Keratinocyte (primary cell): ENCODE results near the gene KIF22. TPM values are rescaled to one million over a fixed set of nuclear protein-coding genes. Genes with fewer than 3 reads are reported as not detected.

Source experiments
- DNase-seq: peaks from one replicate; pipeline ENCODE4 v3.0.0-alpha.2; 2011; ENCODE audit warnings: low read depth, missing footprints, low spot score
- FAIRE-seq: peaks from 2 replicates; lab custom pipeline; 2011; peaks lifted over from hg19 to GRCh38; lab: Jason Lieb, UNC
- H2AFZ ChIP-seq: 2 replicates; pipeline ENCODE4 v1.6.0; 2012; ENCODE audit warnings: low read length, control low read depth, inconsistent platforms; ENCODE audit not compliant: control insufficient read depth
- H3K27ac ChIP-seq: 2 replicates; pipeline ENCODE4 v1.5.1; 2011; ENCODE audit warnings: low read length; ENCODE audit not compliant: control insufficient read depth, insufficient read depth
- H3K27me3 ChIP-seq: 3 replicates; pipeline ENCODE4 v1.6.0; 2011; ENCODE audit warnings: low read length; ENCODE audit not compliant: control insufficient read depth, insufficient read depth; ENCODE audit errors: extremely low read depth
- H3K36me3 ChIP-seq, 2 experiments: 2 replicates in 1 of 2; 3 replicates in 1 of 2; pipeline ENCODE4 v1.5.1; 2011; ENCODE audit warnings: low read length in 2 of 2, mild to moderate bottlenecking in 1 of 2; ENCODE audit not compliant: control insufficient read depth in 2 of 2, insufficient read depth in 2 of 2; ENCODE audit errors: extremely low read depth in 1 of 2
- H3K4me1 ChIP-seq: 3 replicates; pipeline ENCODE4 v1.5.1; 2011; ENCODE audit warnings: low read length; ENCODE audit not compliant: control insufficient read depth, insufficient read depth; ENCODE audit errors: extremely low read depth
- H3K4me2 ChIP-seq: 3 replicates; pipeline ENCODE4 v1.6.0; 2011; ENCODE audit warnings: low read depth, low read length; ENCODE audit not compliant: control insufficient read depth, insufficient read depth; ENCODE audit errors: extremely low read depth
- H3K4me3 ChIP-seq, 3 experiments: fragments of 200-600 bp in 1 of 3; sonication (generic) in 1 of 3; 2 replicates in 2 of 3; 3 replicates in 1 of 3; pipeline ENCODE4 v1.5.1; 2011 to 2016; ENCODE audit warnings: low read length in 3 of 3, mild to moderate bottlenecking in 3 of 3, control low read depth in 2 of 3, inconsistent platforms in 1 of 3, low read depth in 1 of 3, mixed read lengths in 1 of 3, mixed run types in 1 of 3, moderate library complexity in 1 of 3; ENCODE audit not compliant: control insufficient read depth in 2 of 3, insufficient read depth in 2 of 3; ENCODE audit errors: extremely low read depth in 1 of 3
- H3K79me2 ChIP-seq: 2 replicates; pipeline ENCODE4 v1.6.0; 2012; ENCODE audit warnings: low read length; ENCODE audit not compliant: control insufficient read depth, insufficient read depth
- H3K9ac ChIP-seq: 3 replicates; pipeline ENCODE4 v1.6.0; 2011; ENCODE audit warnings: low read length; ENCODE audit not compliant: control insufficient read depth, insufficient read depth; ENCODE audit errors: extremely low read depth
- H3K9me1 ChIP-seq: 3 replicates; pipeline ENCODE4 v1.6.0; 2011; ENCODE audit warnings: low read length; ENCODE audit not compliant: control insufficient read depth, insufficient read depth; ENCODE audit errors: extremely low read depth
- H3K9me3 ChIP-seq: 2 replicates; pipeline ENCODE4 v1.5.1; 2012; ENCODE audit warnings: low read depth, low read length; ENCODE audit not compliant: control insufficient read depth
- H4K20me1 ChIP-seq: 3 replicates; pipeline ENCODE4 v1.6.0; 2011; ENCODE audit warnings: low read length; ENCODE audit not compliant: control insufficient read depth, insufficient read depth; ENCODE audit errors: extremely low read depth
- CTCF ChIP-seq, 3 experiments: IDR thresholded peaks in 1 of 3; conservative IDR thresholded peaks in 1 of 3; optimal IDR thresholded peaks in 1 of 3; 2 replicates in 2 of 3; 3 replicates in 1 of 3; pipeline versions ENCODE3 to v1.5.1; 2011; ENCODE audit warnings: low read length in 3 of 3, mild to moderate bottlenecking in 3 of 3, moderate library complexity in 2 of 3, control low read depth in 1 of 3, inconsistent platforms in 1 of 3; ENCODE audit not compliant: insufficient read depth in 2 of 3; ENCODE audit errors: extremely low read depth in 1 of 3
- EZH2 ChIP-seq: IDR thresholded peaks from one replicate; pipeline ENCODE4 v1.6.1; 2012; ENCODE audit warnings: inconsistent platforms, mild to moderate bottlenecking, low read length, moderate library complexity
- dilution Hi-C: fragments of 300-500 bp; cut with MboI; formaldehyde crosslinking; loops from one replicate; pipeline ENCODE4 v1.7.0; 2020; ENCODE audit warnings: low sequenced_read_pairs; ENCODE audit not compliant: extremely low pct_ligation_motif_present
- polyA plus RNA-seq, 5 experiments: library from polyadenylated mRNA; depleted of rRNA in 3 of 5; stranded (reverse) in 3 of 5; stranded (forward) in 1 of 5; unstranded in 1 of 5; fragments of >200 nt; gene quantifications; 1 replicate in 1 of 5; 2 replicates in 3 of 5; 3 replicates in 1 of 5; pipeline versions ENCODE4 v1.2.1 to v1.2.3, GENCODE V29; 2011 to 2012; ENCODE audit warnings: missing spikeins in 2 of 5, low read depth in 1 of 5, low replicate concordance in 1 of 5

Gene KIF22
- polyA plus RNA-seq, 1 donor (not counting 4 experiments of a cell fraction or from before 2014, with no cell fraction given), result 43.7 TPM

- H3K9me1 ChIP-seq, result no peaks in the 10 kb centered on the region
- H3K27me3 ChIP-seq, result peaks cover under 1% of the 10 kb centered on the region
- no peak overlapping the region for H3K4me3 ChIP-seq
- H3K27ac ChIP-seq, result no peak overlapping the region
- dilution Hi-C loops, result no loop called here
- TF ChIP-seq EZH2 (no peak), CTCF (optimal IDR thresholded peaks at IDR 0.05 in 1 of 3, IDR thresholded peaks at IDR 0.05 in 1 of 3, conservative IDR thresholded peaks at IDR 0.05 in 1 of 3; ENCODE audit: extremely low read depth in 1 of 3, insufficient read depth in 2 of 3, low read length in 3 of 3) (no peak)
- FAIRE-seq (no peak), DNase-seq (no peak)
- H2AFZ ChIP-seq, result no peak overlapping the region
- no peaks in the 10 kb centered on the region for H3K9me3 ChIP-seq
- H3K9ac ChIP-seq, result no peak overlapping the region
- H3K4me1 ChIP-seq, result peaks cover 48% of the 10 kb centered on the region
- peak overlapping the region; percentile 6 for H3K4me2 ChIP-seq
- peaks cover 0 to 10% of the 10 kb centered on the region in 2 experiments for H3K36me3 ChIP-seq
- H3K79me2 ChIP-seq, result peaks cover 44% of the 10 kb centered on the region
- no peaks in the 10 kb centered on the region for H4K20me1 ChIP-seq
These were observed 27.5 kb downstream of the KIF22 start for GRCh38 chr16:29818082-29818481.

GRCh38 chr16:29819506-29819905 is 29.0 kb downstream of the KIF22 start:
- Histone ChIP-seq H3K4me3 (peak overlapping the region; percentile 71 to 75 (median 74)), H3K9ac (peak overlapping the region; percentile 76), H3K79me2 (peaks cover 57% of the 10 kb centered on the region), H3K4me1 (peaks cover 57% of the 10 kb centered on the region), H3K36me3 (peaks cover 0 to 10% of the 10 kb centered on the region in 2 experiments), H3K9me3 (no peaks in the 10 kb centered on the region), H2AFZ (no peak overlapping the region), H3K27ac (no peak overlapping the region), H4K20me1 (no peaks in the 10 kb centered on the region), H3K9me1 (no peaks in the 10 kb centered on the region), H3K4me2 (peak overlapping the region; percentile 98), H3K27me3 (no peaks in the 10 kb centered on the region)
- DNase-seq (no peak), FAIRE-seq (no peak)
- dilution Hi-C loops, result no loop called here
- TF ChIP-seq EZH2 (no peak), CTCF (optimal IDR thresholded peaks at IDR 0.05 in 1 of 3, IDR thresholded peaks at IDR 0.05 in 1 of 3, conservative IDR thresholded peaks at IDR 0.05 in 1 of 3; ENCODE audit: extremely low read depth in 1 of 3, insufficient read depth in 2 of 3, low read length in 3 of 3) (peak; percentile 53 to 72 (median 56))
